ENCODE results near the gene LCN15.
A peak's percentile ranks its signal among the peaks of the same experiment; 100 is the strongest.
"Not testable (repeated sequence)": the region's sequence is repeated elsewhere in the genome, so short reads cannot be mapped to it uniquely, and the experiment has no call there.

LCN15 gene

GRCh38 chr9:136794281-136794999 is 30.1 kb upstream of the LCN15 start:
- no peak for DNase-seq (ENCODE audit: low read depth)

- no peak for DNase-seq (ENCODE audit: low read depth)
Measured at GRCh38 chr9:136793086-136793946, 29.0 kb upstream of the LCN15 start.

GRCh38 chr9:136792321-136793085 is 28.2 kb upstream of the LCN15 start:
- DNase-seq (ENCODE audit: low read depth) = no peak

GRCh38 chr9:136791516-136792276 is 27.4 kb upstream of the LCN15 start:
- DNase-seq (ENCODE audit: low read depth) = peak; percentile 54

GRCh38 chr9:136790640-136791515 is 26.6 kb upstream of the LCN15 start, which contains the start of gene TMEM141:
TSS of gene TMEM141 (plus strand) at chr9:136791344. CDS start at chr9:136791371, 27 bp downstream.
- peak; percentile 99 for DNase-seq (ENCODE audit: low read depth)

GRCh38 chr9:136789523-136789937 is 25.2 kb upstream of the LCN15 start:
- no peak for DNase-seq (ENCODE audit: low read depth)

- DNase-seq (ENCODE audit: low read depth) = not testable (repeated sequence)
Measured at GRCh38 chr9:136788644-136789522, 24.6 kb upstream of the LCN15 start.

GRCh38 chr9:136787690-136788400 is 23.5 kb upstream of the LCN15 start:
- peak; percentile 66 for DNase-seq (ENCODE audit: low read depth)

GRCh38 chr9:136786983-136787382 is 22.7 kb upstream of the LCN15 start:
- DNase-seq (ENCODE audit: low read depth) = not testable (repeated sequence)

GRCh38 chr9:136786451-136786850 is 22.1 kb upstream of the LCN15 start:
- DNase-seq (ENCODE audit: low read depth) = no peak

GRCh38 chr9:136785565-136786355 is 21.4 kb upstream of the LCN15 start:
- DNase-seq (ENCODE audit: low read depth) = not testable (repeated sequence)

GRCh38 chr9:136784997-136785361 is 20.7 kb upstream of the LCN15 start:
- no peak for DNase-seq (ENCODE audit: low read depth)

GRCh38 chr9:136784249-136784996 is 20.1 kb upstream of the LCN15 start:
- no peak for DNase-seq (ENCODE audit: low read depth)

GRCh38 chr9:136782452-136782851 is 18.1 kb upstream of the LCN15 start:
- DNase-seq (ENCODE audit: low read depth) = no peak

GRCh38 chr9:136779808-136780207 is 15.5 kb upstream of the LCN15 start:
- DNase-seq (ENCODE audit: low read depth) = no peak

GRCh38 chr9:136777359-136777758 is 13.0 kb upstream of the LCN15 start:
- DNase-seq (ENCODE audit: low read depth) = no peak

- DNase-seq (ENCODE audit: low read depth) = no peak
Measured at GRCh38 chr9:136776947-136777346, 12.6 kb upstream of the LCN15 start.

All from activated gamma-delta T cell treated with anti-CD3 and anti-CD28 coated beads, Interleukin-2, amount 50 U/mL, for 16 hours (primary cell).